Measurements from ENCODE around the gene EFNA3.
A peak's percentile ranks its signal among the peaks of the same experiment; 100 is the strongest.

EFNA3 gene

DNA sequence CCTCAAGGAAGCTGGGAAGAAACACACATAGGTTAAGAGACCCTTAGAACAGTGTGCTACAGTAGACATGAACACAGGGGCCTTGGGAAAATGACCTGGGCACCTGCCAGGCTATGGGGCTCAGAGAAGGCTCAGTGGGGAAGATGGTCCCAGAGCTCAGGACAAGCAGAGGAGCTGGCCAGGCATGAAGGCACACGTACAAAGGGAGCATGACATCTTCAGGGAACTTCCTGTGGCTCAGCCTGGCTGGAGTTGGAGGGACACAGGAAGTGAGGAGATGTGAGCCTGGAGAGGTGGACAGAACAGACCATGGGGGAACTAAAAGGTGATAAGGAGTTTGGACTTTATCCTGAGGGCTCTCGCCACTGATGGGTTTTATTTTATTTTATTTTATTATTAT lies 53.2 kb downstream of the EFNA3 start:
- TF ChIP-seq, protein P1, sequence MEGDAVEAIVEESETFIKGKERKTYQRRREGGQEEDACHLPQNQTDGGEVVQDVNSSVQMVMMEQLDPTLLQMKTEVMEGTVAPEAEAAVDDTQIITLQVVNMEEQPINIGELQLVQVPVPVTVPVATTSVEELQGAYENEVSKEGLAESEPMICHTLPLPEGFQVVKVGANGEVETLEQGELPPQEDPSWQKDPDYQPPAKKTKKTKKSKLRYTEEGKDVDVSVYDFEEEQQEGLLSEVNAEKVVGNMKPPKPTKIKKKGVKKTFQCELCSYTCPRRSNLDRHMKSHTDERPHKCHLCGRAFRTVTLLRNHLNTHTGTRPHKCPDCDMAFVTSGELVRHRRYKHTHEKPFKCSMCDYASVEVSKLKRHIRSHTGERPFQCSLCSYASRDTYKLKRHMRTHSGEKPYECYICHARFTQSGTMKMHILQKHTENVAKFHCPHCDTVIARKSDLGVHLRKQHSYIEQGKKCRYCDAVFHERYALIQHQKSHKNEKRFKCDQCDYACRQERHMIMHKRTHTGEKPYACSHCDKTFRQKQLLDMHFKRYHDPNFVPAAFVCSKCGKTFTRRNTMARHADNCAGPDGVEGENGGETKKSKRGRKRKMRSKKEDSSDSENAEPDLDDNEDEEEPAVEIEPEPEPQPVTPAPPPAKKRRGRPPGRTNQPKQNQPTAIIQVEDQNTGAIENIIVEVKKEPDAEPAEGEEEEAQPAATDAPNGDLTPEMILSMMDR (IDR thresholded peaks at IDR 0.05; ENCODE audit: low read length, missing control alignments): no peak
- no peak for DNase-seq (ENCODE audit: low read depth)
- H3K4me3 ChIP-seq (replicated peaks; ENCODE audit: low read depth, low read length): no peak overlapping the region

DNA sequence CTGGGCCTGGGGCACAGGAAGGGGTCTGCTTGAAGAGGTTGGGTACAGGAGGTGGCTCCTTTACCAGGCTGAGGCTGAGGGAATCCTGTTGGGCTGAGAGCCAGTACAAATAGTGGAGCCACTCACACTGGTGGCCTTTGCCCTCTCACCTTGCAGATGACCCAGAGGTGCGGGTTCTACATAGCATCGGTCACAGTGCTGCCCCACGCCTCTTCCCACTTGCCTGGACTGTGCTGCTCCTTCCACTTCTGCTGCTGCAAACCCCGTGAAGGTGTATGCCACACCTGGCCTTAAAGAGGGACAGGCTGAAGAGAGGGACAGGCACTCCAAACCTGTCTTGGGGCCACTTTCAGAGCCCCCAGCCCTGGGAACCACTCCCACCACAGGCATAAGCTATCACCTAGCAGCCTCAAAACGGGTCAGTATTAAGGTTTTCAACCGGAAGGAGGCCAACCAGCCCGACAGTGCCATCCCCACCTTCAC lies 55.2 kb downstream of the EFNA3 start:
- TF ChIP-seq, protein P1 (IDR thresholded peaks at IDR 0.05; ENCODE audit: low read length, missing control alignments): no peak
- no peak for DNase-seq (ENCODE audit: low read depth)
- H3K4me3 ChIP-seq (replicated peaks; ENCODE audit: low read depth, low read length): no peak overlapping the region

DNA sequence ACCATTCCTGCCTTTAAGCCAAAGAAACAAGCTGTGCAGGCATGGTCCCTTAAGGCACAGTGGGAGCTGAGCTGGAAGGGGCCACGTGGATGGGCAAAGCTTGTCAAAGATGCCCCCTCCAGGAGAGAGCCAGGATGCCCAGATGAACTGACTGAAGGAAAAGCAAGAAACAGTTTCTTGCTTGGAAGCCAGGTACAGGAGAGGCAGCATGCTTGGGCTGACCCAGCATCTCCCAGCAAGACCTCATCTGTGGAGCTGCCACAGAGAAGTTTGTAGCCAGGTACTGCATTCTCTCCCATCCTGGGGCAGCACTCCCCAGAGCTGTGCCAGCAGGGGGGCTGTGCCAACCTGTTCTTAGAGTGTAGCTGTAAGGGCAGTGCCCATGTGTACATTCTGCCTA lies 55.7 kb downstream of the EFNA3 start:
- TF ChIP-seq, protein P1 (IDR thresholded peaks at IDR 0.05; ENCODE audit: low read length, missing control alignments): no peak
- no peak for DNase-seq (ENCODE audit: low read depth)
- no peak overlapping the region for H3K4me3 ChIP-seq (replicated peaks; ENCODE audit: low read depth, low read length)

DNA sequence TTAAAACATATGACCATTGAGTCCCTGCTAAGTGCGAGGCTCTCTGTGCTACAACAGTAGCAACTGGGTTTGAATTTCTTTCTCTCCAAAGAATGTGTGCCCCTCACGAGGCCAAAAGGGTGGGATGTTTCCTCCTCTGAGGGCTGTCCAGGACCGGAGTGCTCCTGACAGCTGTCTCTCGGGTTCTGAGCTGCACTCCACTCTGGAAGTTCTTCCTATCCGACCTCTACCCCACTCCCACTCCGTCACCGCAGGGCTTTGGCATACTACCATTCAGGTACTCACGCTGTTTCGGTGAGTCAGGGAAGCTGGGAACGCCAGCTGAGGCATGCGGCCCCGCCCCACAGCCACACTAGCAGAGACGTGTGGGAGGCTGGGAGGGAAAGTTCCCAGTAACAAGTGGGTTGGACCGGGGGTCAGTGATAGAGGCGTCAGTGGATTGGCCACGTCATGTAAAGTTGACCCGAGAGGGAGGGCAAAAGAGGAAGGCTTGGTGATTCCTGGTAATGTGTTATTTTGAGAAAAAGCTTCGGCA lies 56.3 kb downstream of the EFNA3 start:
- H3K4me3 ChIP-seq (replicated peaks; ENCODE audit: low read depth, low read length): peak overlapping the region; percentile 78
- TF ChIP-seq, protein P1 (IDR thresholded peaks at IDR 0.05; ENCODE audit: low read length, missing control alignments): no peak
- DNase-seq (ENCODE audit: low read depth): peak; percentile 98

DNA sequence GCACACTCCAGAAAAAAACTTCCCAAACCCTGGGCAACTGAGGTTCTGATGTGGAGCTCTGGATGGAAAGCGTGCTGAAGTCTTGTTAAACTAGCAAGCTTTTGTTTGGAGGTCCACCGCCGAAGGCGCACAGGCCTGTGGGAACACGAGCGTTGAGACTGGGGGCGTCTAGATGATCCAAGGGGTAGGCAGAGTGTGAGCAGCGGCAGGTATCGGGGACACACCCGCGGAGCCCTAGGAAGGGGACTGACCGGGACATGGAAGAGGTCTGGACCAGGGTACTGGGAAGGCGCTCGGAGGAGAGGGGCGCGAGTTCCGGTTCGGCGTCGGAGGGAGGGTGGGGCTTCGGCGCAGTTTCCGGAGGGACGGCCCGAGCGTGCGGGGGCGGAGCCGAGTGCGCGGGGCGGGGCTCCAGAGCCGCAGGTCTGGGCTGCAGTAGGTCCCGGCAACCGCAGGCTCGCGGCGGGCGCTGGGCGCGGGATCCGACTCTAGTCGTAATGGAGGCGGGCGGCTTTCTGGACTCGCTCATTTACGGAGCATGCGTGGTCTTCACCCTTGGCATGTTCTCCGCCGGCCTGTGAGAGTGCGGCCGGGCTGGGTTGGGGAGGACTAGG lies 56.9 kb downstream of the EFNA3 start, which contains the start of gene SLC50A1:
SLC50A1 (plus strand) TSS at position 438 of the 614 bp plus-strand sequence; CDS start at position 498, 60 bp downstream.
- TF ChIP-seq, protein P1 (IDR thresholded peaks at IDR 0.05; ENCODE audit: low read length, missing control alignments): no peak
- H3K4me3 ChIP-seq (replicated peaks; ENCODE audit: low read depth, low read length): peak within 1 kb of the TSS; percentile 78
- peak; percentile 95 for DNase-seq (ENCODE audit: low read depth)

DNA sequence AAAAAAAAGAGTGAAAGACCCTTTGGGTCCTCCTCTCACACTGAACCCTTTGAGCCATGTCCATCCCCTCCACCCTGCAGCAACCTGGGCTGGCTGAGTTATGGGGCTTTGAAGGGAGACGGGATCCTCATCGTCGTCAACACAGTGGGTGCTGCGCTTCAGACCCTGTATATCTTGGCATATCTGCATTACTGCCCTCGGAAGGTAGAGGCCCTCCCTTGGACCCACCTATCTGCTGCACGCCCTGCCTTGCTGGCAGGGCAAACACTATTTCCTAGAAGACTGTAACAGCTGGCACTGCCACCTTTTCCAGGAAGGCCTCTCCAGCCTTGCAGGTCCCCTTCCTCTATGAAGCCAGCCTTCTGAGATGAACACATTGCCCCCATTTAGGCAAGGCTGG lies 58.1 kb downstream of the EFNA3 start:
- H3K4me3 ChIP-seq (replicated peaks; ENCODE audit: low read depth, low read length): peak overlapping the region; percentile 78
- DNase-seq (ENCODE audit: low read depth): no peak

More for the DNA sequence above, 58.1 kb downstream of the EFNA3 start:
- TF ChIP-seq, protein P1 (IDR thresholded peaks at IDR 0.05; ENCODE audit: low read length, missing control alignments): no peak

Measured in fibroblast of pulmonary artery (primary cell).